ELF-1 (cell line): ENCODE results near the gene KLHL35.
A peak's percentile ranks its signal among the peaks of the same experiment; 100 is the strongest.
"Not testable (repeated sequence)": the region's sequence is repeated elsewhere in the genome, so short reads cannot be mapped to it uniquely, and the experiment has no call there.

ENCODE experiments used
- DNase-seq: peaks from one replicate; pipeline ENCODE4 v3.0.0-alpha.2; 2016; ENCODE audit warnings: low read depth, low spot score

KLHL35 gene

GRCh38 chr11:75394085-75394840 is 38.7 kb downstream of the KLHL35 start:
- no peak for DNase-seq

DNA sequence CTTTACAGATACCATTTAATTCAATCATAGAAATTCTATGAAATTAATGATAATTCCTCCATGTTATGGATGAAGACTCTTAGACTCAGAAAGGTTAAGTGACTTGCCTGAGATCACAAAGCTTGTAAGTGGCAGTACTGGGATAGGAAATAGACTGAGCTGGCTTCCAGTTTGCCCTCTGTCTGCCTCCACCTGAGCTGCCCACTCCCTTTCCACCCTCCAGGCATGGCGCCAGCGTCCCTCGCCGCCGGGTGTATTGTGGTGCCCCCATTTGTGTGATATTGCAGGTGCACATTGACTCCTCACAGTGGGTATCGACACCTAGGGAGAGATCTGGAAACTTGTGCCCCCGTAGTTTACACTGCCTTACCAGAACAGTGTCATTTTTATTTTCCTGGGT is 43.1 kb downstream of the KLHL35 start:
- DNase-seq = no peak

DNA sequence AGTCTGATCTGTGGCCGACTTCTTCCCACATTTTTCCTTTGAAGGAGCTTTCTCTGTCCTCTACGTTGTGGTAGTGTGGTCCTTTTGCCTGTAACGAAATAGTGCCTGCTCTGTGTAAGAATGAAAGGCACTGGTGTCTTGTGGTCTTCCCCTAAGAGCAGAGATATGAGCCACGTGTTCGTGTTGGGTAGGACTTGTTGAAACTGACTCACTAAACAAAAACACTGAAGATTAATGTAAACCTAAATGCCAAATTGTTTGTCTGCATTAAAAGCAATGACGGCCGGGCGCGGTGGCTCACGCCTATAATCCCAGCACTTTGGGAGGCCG is 43.8 kb downstream of the KLHL35 start:
- no peak for DNase-seq

DNA sequence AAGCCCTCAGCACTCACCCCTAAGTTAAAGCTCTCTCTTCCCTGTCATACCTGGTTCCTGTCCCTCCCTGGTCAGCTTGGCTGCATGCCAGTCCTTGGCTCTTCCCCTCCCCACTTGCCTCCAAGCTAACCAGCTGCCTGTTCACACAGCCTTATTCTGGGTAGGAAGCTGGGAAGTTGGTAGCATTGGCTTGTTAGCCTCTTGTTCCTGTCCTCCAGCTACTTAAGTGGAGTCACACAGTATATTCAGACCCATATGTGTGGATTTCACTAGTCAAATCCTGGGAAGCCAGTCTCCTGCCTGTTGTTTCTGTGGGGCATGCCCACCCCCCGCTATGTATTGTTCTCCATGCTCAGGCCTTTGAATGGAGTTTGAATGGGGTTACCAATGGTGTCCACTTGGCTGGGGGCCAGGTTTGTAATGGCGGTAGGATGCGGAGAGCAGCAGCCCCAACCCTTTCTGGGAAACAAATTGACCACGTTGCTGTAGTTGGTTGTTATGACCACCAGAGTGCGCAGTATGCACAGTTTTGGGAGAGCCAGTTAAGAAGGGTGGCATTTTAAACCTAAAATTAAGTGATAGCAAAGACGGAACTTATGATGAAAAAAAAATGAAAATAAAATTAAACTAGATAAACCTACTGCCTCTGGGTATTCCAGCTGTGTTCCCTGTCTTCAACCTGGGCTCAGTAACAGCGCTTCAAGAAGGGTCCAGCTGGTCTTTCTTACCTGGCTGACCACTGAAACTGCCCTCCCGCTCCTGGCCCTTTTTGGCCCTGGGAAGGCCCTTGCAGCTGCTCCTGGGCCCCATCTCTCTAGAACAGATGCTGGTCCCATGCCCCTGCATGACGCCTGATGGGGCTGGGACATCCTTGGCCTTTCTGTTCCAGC is 44.4 kb downstream of the KLHL35 start:
- peak; percentile 91 for DNase-seq

DNA sequence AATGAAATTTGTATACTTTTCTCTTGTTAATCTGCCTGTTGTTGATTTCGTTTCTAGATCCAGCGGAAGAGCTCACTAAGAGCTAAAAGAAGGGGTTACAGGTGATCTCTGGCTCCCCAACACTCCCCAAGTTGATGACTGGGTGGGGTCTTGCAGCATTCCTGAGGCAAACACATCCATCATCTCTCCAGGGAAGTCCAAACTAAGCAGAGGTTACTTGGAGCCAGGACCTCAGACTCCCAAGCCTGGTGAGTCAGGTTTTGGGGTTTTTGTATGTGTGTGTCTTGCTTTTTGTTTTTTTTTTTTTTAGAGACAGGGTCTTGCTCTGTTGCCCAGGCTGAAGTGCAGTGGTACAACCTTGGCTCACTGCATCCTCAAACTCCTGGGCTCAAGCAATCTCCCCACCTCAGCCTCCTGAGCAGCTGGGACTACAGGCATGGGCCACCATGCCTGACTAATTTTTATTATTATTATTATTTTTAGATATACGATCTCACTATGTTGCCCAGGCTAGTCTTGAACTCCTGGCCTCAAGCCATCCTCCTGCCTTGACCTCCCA is 45.2 kb downstream of the KLHL35 start:
- DNase-seq = no peak

DNA sequence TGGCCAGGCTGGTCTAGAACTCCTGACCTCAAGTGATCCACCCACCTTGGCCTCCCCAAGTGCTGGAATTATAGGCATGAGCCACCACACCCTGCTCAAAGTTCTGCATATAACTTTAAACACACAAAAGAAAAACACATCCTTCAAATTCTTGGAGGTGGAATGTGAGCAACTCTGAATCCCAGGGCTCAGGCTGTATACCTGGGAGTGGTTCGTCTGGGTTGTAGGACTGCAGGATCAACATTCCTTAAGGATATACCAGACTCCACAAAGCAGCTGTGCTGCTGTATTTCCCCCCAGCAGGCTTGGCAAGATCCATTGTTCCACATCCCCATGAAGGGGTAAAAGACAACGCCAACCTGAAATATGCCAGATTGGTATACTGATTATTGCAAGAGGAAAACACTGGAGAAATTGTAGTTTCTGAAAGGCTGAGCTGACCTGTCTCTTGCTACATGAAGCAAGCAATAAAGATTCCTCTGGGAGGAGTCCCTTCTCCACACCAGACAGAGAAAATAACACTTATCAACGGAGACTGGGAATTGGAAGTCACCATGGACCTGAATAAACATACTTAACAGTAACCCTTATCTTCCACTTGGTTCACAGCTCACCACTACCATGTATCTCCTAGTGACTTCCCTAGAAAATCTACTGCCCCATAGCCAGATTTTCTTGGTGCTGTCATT is 45.9 kb downstream of the KLHL35 start:
- DNase-seq = peak; percentile 92

DNA sequence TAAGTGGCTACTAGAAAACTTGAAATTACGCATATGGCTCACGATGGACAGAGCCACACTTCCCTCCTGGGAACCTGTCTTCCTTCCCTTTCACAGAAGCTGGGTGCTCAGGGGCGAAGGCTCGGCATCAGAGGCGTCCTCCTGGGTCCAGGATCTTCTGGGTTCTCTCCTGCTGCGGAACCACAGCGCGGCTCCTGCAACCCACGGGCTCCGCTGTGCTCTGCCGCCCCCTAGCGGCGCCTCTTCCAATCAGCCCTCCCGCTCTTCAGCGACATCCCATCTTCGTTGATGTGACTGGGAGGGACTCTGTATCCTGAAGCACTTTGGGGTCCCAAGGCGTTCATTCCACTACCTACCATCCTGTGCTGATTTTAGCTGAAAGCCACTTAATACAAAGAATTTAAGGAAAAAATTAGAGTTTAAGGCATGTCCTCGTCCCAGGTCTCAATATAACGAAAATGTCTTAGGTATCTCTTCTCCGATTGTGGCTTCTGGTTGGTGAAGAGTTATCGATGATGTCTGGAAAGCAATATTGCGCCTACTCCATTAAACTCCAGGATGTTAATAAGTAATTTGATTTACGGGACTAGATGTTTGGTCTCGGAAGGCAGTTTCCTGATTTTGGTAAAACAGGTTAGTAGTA is 48.4 kb downstream of the KLHL35 start:
- DNase-seq = peak; percentile 92

DNA sequence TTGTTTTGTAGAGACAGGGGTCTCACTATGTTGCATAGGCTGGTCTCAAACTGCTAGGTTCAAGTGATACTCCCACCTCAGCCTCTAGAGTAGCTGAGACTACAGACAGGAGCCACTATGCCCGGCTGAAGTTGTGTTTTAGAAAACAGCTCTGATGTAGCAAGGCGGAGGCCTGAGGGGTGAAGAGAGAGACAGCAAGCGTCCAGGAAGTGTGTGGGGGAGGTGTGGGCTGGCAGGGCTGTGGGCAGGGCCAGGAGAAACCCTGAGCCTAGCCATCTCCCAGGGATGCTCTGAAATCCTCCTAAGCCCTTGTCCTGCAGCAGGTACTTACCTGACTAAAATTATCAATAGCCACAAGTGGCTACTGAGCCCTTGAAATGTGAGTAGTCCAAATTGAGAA is 49.8 kb downstream of the KLHL35 start:
- peak; percentile 80 for DNase-seq

GRCh38 chr11:75380716-75381420 is 52.1 kb downstream of the KLHL35 start:
- DNase-seq = peak; percentile 63

DNA sequence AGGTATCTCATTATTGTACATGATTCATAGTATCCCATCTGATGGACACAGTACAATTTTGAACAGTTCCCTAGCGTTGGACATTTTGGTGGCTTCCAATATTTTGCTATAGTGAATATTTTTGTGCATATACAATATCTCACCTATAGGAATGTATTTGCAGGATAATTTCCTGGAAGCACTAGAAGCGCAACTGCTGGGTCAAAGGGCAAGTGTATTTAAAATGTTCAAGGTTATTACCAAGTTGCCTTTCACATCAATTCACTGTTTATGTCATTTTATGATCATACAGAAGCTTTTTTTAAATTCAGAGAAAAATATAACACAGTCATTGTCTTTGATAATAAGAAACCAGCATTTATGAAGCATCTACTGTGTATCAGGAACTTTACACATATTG is 52.8 kb downstream of the KLHL35 start:
- no peak for DNase-seq

DNA sequence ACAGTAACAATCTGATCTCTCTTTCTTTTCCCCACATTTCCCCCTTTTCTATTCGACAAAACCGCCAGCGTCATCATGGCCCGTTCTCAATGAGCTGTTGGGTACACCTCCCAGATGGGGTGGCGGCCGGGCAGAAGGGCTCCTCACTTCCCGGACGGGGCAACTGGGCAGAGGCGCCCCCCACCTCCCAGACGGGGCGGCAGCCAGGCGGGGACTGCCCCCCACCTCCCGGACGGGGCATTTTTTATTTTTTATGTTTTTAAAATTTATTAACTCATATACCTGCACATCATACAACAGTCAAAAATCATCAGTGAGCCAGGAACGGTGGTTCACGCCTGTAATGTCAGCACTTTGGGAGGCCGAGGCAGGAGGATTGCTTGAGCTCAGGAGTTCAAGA is 54.2 kb downstream of the KLHL35 start:
- DNase-seq = not testable (repeated sequence)

DNA sequence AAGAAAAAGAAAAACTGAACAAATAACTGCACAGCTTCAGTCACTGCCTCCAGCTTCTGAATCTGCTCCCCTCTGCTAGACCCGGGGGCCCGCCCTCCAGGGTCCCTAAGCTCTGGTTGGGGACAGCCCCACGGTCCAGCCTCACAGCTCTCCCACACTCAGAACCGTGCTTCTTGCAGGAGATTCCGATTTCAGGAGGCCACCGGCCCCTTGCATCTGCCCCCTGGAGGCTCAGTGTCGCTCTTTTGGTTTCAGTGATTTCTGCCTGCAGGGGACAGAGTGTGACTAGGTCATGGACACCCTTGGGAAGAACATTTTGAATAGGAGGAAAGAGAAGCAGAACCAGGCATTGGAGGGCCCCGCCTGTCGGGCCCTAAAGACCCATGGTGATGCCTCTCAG is 56.8 kb downstream of the KLHL35 start:
- peak; percentile 51 for DNase-seq

GRCh38 chr11:75375626-75376025 is 57.4 kb downstream of the KLHL35 start:
- no peak for DNase-seq

DNA sequence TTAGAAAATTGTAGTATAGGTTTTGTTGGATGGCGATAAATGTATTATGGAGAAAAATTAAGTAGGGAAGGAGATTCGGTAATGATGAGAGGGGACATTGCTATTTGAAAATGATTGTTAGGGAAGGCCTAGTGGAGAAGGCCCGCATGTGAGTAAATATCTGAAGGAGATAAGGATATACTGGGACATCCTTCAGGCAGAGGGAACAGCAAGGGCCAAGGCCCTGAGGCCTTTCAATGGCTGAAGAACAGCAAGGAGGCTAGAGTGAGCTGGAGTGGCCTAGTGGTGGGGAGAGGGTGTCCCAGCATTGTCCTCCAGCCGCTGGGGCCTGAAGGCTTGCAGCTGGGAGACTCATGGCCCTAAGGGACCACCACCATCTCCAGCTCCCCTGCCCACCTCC is 58.4 kb downstream of the KLHL35 start:
- no peak for DNase-seq

- no peak for DNase-seq
These were observed 59.8 kb downstream of the KLHL35 start for GRCh38 chr11:75373201-75373600.
